Tibial artery (tissue), 4 donors: ENCODE data around the gene PRKAG2.
A peak's percentile ranks its signal among the peaks of the same experiment; 100 is the strongest.
"Not testable (repeated sequence)": the region's sequence is repeated elsewhere in the genome, so short reads cannot be mapped to it uniquely, and the experiment has no call there.

Experiments used
- DNase-seq, 2 donors: peaks; one replicate each; pipeline ENCODE4 v3.0.0-alpha.2; 2019
- H3K27ac ChIP-seq, 2 donors: fragments of 200-600 bp; sonication (generic) in 1 of 2; 1 replicate in 1 of 2; 2 replicates in 1 of 2; pipeline ENCODE4 v1.5.1; 2018 to 2019; ENCODE audit warnings: mild to moderate bottlenecking in 1 of 2
- H3K27me3 ChIP-seq, 2 donors: fragments of 200-600 bp; sonication (generic) in 1 of 2; one replicate each; pipeline versions ENCODE4 v1.5.1 to v1.6.0; 2016 to 2019
- H3K36me3 ChIP-seq, 3 donors: fragments of 200-600 bp; sonication (generic) in 2 of 3; one replicate each; pipeline ENCODE4 v1.5.1; 2016 to 2019; ENCODE audit warnings: mild to moderate bottlenecking in 2 of 3
- H3K4me1 ChIP-seq, 4 donors: fragments of 200-600 bp; sonication (generic) in 2 of 4; 1 replicate in 3 of 4; 2 replicates in 1 of 4; pipeline ENCODE4 v1.5.1; 2016 to 2019
- H3K4me3 ChIP-seq, 2 donors: fragments of 200-600 bp; sonication (generic) in 1 of 2; 1 replicate in 1 of 2; 2 replicates in 1 of 2; pipeline ENCODE4 v1.5.1; 2018 to 2019; ENCODE audit warnings: mild to moderate bottlenecking in 2 of 2
- H3K9me3 ChIP-seq, 3 donors: fragments of 200-600 bp; sonication (generic) in 1 of 3; one replicate each; pipeline ENCODE4 v1.5.1; 2016 to 2019
- CTCF ChIP-seq, 2 experiments: fragments of 200-600 bp in 1 of 2; fragments of 450-650 bp in 1 of 2; IDR thresholded peaks; one replicate each; pipeline ENCODE4 v1.5.1; 2017 to 2019; ENCODE audit warnings: antibody characterized with exemption in 2 of 2, mild to moderate bottlenecking in 1 of 2, moderate library complexity in 1 of 2
- intact Hi-C: fragments of 100-400 bp; cut with DNase I; formaldehyde crosslinking; loops from one replicate; pipeline ENCODE4 v1.15.0; 2023; ENCODE audit warnings: low total_unique reads

PRKAG2 gene

DNA sequence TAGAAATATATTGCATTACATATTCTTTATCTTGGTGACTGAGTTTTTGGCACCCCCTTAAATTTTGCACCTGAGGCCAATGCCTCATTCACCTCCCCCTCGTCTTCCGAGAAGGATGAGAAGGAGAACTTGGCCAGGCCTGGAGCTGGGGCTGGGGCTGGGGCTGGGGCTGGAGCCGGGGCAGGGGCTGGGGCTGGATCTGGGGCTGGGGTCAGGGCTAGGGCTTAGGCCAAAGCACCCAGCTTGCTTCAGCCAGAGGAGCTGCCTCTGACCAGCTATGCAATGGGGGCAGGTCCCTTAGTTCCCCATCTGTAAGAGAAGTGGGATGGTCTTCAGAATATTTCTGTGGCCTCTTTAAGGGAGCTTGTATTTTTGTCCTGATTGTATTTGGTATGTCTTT is 3.8 kb upstream of the PRKAG2 start:
- DNase-seq, result no peak
- H3K36me3 ChIP-seq, result no peaks in the 10 kb centered on the region
- H3K4me3 ChIP-seq, result no peak overlapping the region
- intact Hi-C loops, result no loop called here
- H3K9me3 ChIP-seq, result no peaks in the 10 kb centered on the region
- H3K27me3 ChIP-seq, result peaks cover 0 to 9% of the 10 kb centered on the region in 2 donors
- peaks cover 0 to 11% (median 8%) of the 10 kb centered on the region in 4 donors for H3K4me1 ChIP-seq
- no peak overlapping the region for H3K27ac ChIP-seq
- no peak for TF ChIP-seq CTCF (IDR thresholded peaks at IDR 0.05)

GRCh38 chr7:151877911-151878835 is 1.3 kb upstream of the PRKAG2 start:
- H3K27me3 ChIP-seq, result no peaks in the 10 kb centered on the region
- no peak for TF ChIP-seq CTCF (IDR thresholded peaks at IDR 0.05)
- H3K36me3 ChIP-seq, result no peaks in the 10 kb centered on the region
- peak overlapping the region; percentile 79 to 88 for H3K4me3 ChIP-seq
- intact Hi-C loops, result loop anchor here (10.0 kb wide), 2 partner anchors 93 to 147 kb away; partner anchors contain the start of gene GALNT11
- DNase-seq, result no peak
- peaks cover 0 to 25% (median 18%) of the 10 kb centered on the region in 4 donors for H3K4me1 ChIP-seq
- no peaks in the 10 kb centered on the region for H3K9me3 ChIP-seq
- peak overlapping the region; percentile 87 to 94 for H3K27ac ChIP-seq

GRCh38 chr7:151875942-151876898 is 695 bp downstream of the PRKAG2 start:
- peak; percentile 89 to 92 for DNase-seq
- no peaks in the 10 kb centered on the region for H3K9me3 ChIP-seq
- H3K4me1 ChIP-seq, result peaks cover 0 to 25% (median 18%) of the 10 kb centered on the region in 4 donors
- H3K27ac ChIP-seq, result peak overlapping the region; percentile 87 to 94
- intact Hi-C loops, result loop anchor here (10.0 kb wide), 2 partner anchors 91 to 149 kb away; partner anchors contain the start of gene GALNT11
- H3K4me3 ChIP-seq, result peak overlapping the region; percentile 79 to 88
- TF ChIP-seq CTCF (IDR thresholded peaks at IDR 0.05), result no peak
- no peaks in the 10 kb centered on the region for H3K36me3 ChIP-seq
- no peaks in the 10 kb centered on the region for H3K27me3 ChIP-seq

GRCh38 chr7:151874479-151874878 is 2.4 kb downstream of the PRKAG2 start:
- not testable (repeated sequence) for H3K9me3 ChIP-seq, H3K27me3 ChIP-seq, H3K36me3 ChIP-seq
- intact Hi-C loops, result loop anchor here (10.0 kb wide), 2 partner anchors 90 to 150 kb away; partner anchors contain the start of gene GALNT11
- Histone ChIP-seq H3K4me1 (peaks cover 0 to 35% (median 24%) of the 10 kb centered on the region in 4 donors), H3K4me3 (peak overlapping the region; percentile 79 to 88), H3K27ac (peak overlapping the region; percentile 87 to 94)
- DNase-seq, result peak; percentile 45 to 76

DNA sequence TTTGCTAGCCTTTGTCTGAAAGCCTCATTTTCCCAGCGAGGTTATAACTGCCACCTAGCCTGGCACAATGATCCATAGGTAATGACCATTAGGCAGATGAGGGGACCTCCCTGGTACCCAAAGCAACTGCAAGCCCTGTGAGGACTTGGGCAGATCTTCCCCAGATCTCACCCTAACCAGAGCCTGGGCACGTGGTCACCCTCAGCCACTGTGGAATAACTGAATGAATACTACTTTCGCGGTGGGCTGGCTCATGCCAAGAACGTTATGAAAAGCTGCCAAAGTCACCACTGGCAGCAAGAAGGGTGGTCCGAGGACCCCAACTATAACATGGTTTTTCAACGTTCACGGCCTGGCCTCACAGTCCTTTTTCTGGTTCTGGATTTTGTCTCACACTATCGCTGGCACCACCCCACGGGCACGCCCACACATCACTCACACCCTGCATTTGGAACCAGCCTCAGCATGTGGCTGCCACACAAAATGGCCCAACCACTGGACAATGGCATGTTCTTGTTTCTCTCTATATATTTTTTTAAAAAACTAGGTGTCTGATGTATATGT is 3.4 kb downstream of the PRKAG2 start:
- no peaks in the 10 kb centered on the region for H3K9me3 ChIP-seq
- H3K36me3 ChIP-seq, result no peaks in the 10 kb centered on the region
- H3K4me1 ChIP-seq, result peaks cover 0 to 44% (median 31%) of the 10 kb centered on the region in 4 donors
- no peaks in the 10 kb centered on the region for H3K27me3 ChIP-seq
- DNase-seq, result peak; percentile 56 to 82
- intact Hi-C loops, result loop anchor here (10.0 kb wide), 2 partner anchors 89 to 151 kb away; partner anchors contain the start of gene GALNT11
- TF ChIP-seq CTCF (IDR thresholded peaks at IDR 0.05), result no peak
- no peak overlapping the region for H3K4me3 ChIP-seq
- peak overlapping the region in 1 of 2 donors; percentile 19 for H3K27ac ChIP-seq
